ENCODE data around the gene DRC3. TPM values are rescaled to one million over a fixed set of nuclear protein-coding genes. Genes with fewer than 3 reads are reported as not detected.

The DRC3 gene
- total and polyA plus RNA-seq, 10 of the 15 experiments (the other 5 are each of a cell fraction or from before 2014, with no cell fraction given), result 0.18 to 2.3 (median 0.60) TPM; not detected in 3

- TF ChIP-seq CHD1 (IDR thresholded peaks at IDR 0.05; ENCODE audit: low read depth, low read length) (no peak), MTA3 (IDR thresholded peaks at IDR 0.05; ENCODE audit: borderline replicate concordance, low read length) (no peak), HCFC1 (IDR thresholded peaks at IDR 0.05; ENCODE audit: low read length) (no peak), ZBTB33 (IDR thresholded peaks at IDR 0.05) (no peak), DPF2 (IDR thresholded peaks at IDR 0.05) (no peak), ZBED1 (IDR thresholded peaks at IDR 0.05; ENCODE audit: borderline replicate concordance) (no peak), KAT2A (conservative IDR thresholded peaks at IDR 0.05; ENCODE audit: control insufficient read depth, low read depth, low read length) (no peak), KLF5 (IDR thresholded peaks at IDR 0.05; ENCODE audit: partially characterized antibody) (no peak), STAT1 (conservative IDR thresholded peaks at IDR 0.05) (no peak)
- TF ChIP-seq, protein P1, sequence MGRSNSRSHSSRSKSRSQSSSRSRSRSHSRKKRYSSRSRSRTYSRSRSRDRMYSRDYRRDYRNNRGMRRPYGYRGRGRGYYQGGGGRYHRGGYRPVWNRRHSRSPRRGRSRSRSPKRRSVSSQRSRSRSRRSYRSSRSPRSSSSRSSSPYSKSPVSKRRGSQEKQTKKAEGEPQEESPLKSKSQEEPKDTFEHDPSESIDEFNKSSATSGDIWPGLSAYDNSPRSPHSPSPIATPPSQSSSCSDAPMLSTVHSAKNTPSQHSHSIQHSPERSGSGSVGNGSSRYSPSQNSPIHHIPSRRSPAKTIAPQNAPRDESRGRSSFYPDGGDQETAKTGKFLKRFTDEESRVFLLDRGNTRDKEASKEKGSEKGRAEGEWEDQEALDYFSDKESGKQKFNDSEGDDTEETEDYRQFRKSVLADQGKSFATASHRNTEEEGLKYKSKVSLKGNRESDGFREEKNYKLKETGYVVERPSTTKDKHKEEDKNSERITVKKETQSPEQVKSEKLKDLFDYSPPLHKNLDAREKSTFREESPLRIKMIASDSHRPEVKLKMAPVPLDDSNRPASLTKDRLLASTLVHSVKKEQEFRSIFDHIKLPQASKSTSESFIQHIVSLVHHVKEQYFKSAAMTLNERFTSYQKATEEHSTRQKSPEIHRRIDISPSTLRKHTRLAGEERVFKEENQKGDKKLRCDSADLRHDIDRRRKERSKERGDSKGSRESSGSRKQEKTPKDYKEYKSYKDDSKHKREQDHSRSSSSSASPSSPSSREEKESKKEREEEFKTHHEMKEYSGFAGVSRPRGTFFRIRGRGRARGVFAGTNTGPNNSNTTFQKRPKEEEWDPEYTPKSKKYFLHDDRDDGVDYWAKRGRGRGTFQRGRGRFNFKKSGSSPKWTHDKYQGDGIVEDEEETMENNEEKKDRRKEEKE (IDR thresholded peaks at IDR 0.05), result no peak
- ATAC-seq (no peak), DNase-seq (ENCODE audit: low read depth, low spot score) (no peak), FAIRE-seq (no peak)
- 54% methylated on average over 3 of the region's 3 CpGs for WGBS (ENCODE audit: insufficient coverage, insufficient replicate concordance, low lambda C conversion rate, missing lambda C conversion rate)
- ChIA-PET CTCF (no interaction called here), POLR2A (no interaction called here), RAD21 (ENCODE audit: unreplicated experiment) (no interaction called here), SMC1A (ENCODE audit: uncharacterized antibody, unreplicated experiment) (interaction anchor here (0.7 kb wide), 1 partner anchor 14 kb away, joined by 3 read pairs; no protein-coding TSS in a partner anchor)
- H3K36me3 ChIP-seq (ENCODE audit: control insufficient read depth in 2 of 2, insufficient read depth in 2 of 2, low read length in 1 of 2), result no peaks in the 10 kb centered on the region
- no peak overlapping the region for H3K4me3 ChIP-seq
- intact Hi-C loops (cut with micrococcal nuclease; ENCODE audit: unreplicated experiment), result no loop called here
- H3K27me3 ChIP-seq (replicated peaks in 1 of 2; ENCODE audit: control insufficient read depth in 2 of 2, insufficient read depth in 2 of 2, low read length in 1 of 2), result no peaks in the 10 kb centered on the region
- no peak overlapping the region for H3K4me2 ChIP-seq (ENCODE audit: control insufficient read depth, insufficient read depth)
- H3K4me1 ChIP-seq (ENCODE audit: control insufficient read depth, insufficient read depth, low read length), result no peaks in the 10 kb centered on the region
- H2AFZ ChIP-seq (ENCODE audit: control insufficient read depth, low read depth, low read length), result no peak overlapping the region
- H3K79me2 ChIP-seq (ENCODE audit: control insufficient read depth, insufficient read depth, low read length), result no peaks in the 10 kb centered on the region
- no peak overlapping the region for H3K9ac ChIP-seq (ENCODE audit: control insufficient read depth, insufficient read depth, low read length)
- H3K27ac ChIP-seq (ENCODE audit: control insufficient read depth, insufficient read depth), result no peak overlapping the region
- in situ Hi-C loops (cut with MboI), result no loop called here
- no TSS peak for BruUV-seq (replicated peaks)
- no peaks in the 10 kb centered on the region for H4K20me1 ChIP-seq (ENCODE audit: control insufficient read depth, insufficient read depth)
- no peaks in the 10 kb centered on the region for H3K9me3 ChIP-seq (replicated peaks; ENCODE audit: control insufficient read depth, insufficient read depth, low read length)
These were observed 7.1 kb downstream of the DRC3 start for GRCh38 chr17:17979778-17980177.
